Neuronal stem cell (in vitro differentiated cells): Measurements from ENCODE around the gene MCTP1.

Source experiments
- DNase-seq: peaks from one replicate; pipeline ENCODE4 v3.0.0-alpha.2; 2013; ENCODE audit warnings: low spot score
- H2AFZ ChIP-seq: one replicate; pipeline ENCODE4 v1.6.1; 2013; ENCODE audit warnings: mild to moderate bottlenecking, low read length, inconsistent platforms
- H2AK5ac ChIP-seq: 2 replicates; pipeline ENCODE4 v1.6.1; 2013; ENCODE audit warnings: low read depth, mild to moderate bottlenecking, inconsistent platforms, low read length, moderate library complexity, mixed read lengths
- H2BK120ac ChIP-seq: 2 replicates; pipeline ENCODE4 v1.6.1; 2013; ENCODE audit warnings: low read depth, mild to moderate bottlenecking, inconsistent platforms, low read length, moderate library complexity, mixed read lengths
- H2BK12ac ChIP-seq: one replicate; pipeline ENCODE4 v1.6.1; 2013; ENCODE audit warnings: low read length, inconsistent platforms
- H2BK15ac ChIP-seq: 2 replicates; pipeline ENCODE4 v1.6.1; 2013; ENCODE audit warnings: mild to moderate bottlenecking, low read length, inconsistent platforms, mixed read lengths
- H2BK5ac ChIP-seq: one replicate; pipeline ENCODE4 v1.6.1; 2013; ENCODE audit warnings: inconsistent platforms, mild to moderate bottlenecking, low read length, moderate library complexity
- H3K14ac ChIP-seq: one replicate; pipeline ENCODE4 v1.6.1; 2013; ENCODE audit warnings: low read length, inconsistent platforms
- H3K18ac ChIP-seq: 2 replicates; pipeline ENCODE4 v1.6.1; 2013; ENCODE audit warnings: low read length, inconsistent platforms
- H3K23ac ChIP-seq: 2 replicates; pipeline ENCODE4 v1.6.1; 2013; ENCODE audit warnings: low read depth, mild to moderate bottlenecking, mixed read lengths, low read length, inconsistent platforms; ENCODE audit not compliant: poor library complexity
- H3K27ac ChIP-seq: replicated peaks from 3 replicates; pipeline ENCODE4 v1.5.1; 2013; ENCODE audit warnings: low read length, inconsistent platforms
- H3K27me3 ChIP-seq, 3 experiments: 2 replicates each; pipeline ENCODE4 v1.6.1; 2013; ENCODE audit warnings: low read length in 3 of 3, mild to moderate bottlenecking in 2 of 3, inconsistent platforms in 1 of 3, low read depth in 1 of 3, mixed read lengths in 1 of 3, moderate library complexity in 1 of 3; ENCODE audit not compliant: control insufficient read depth in 3 of 3, insufficient read depth in 3 of 3
- H3K36me3 ChIP-seq, 2 donors: replicated peaks in 1 of 2; 2 replicates each; pipeline ENCODE4 v1.6.1; 2013; ENCODE audit warnings: low read length in 2 of 2; ENCODE audit not compliant: control insufficient read depth in 2 of 2, insufficient read depth in 2 of 2
- H3K4ac ChIP-seq: 2 replicates; pipeline ENCODE4 v1.6.1; 2013; ENCODE audit warnings: inconsistent platforms, mild to moderate bottlenecking, low read length, moderate library complexity
- H3K4me1 ChIP-seq, 2 donors: 1 replicate in 1 of 2; 2 replicates in 1 of 2; pipeline ENCODE4 v1.6.1; 2013; ENCODE audit warnings: low read length in 2 of 2, low read depth in 1 of 2; ENCODE audit not compliant: control insufficient read depth in 2 of 2, insufficient read depth in 1 of 2
- H3K4me2 ChIP-seq: one replicate; pipeline ENCODE4 v1.6.1; 2013; ENCODE audit warnings: mild to moderate bottlenecking, low read length, inconsistent platforms; ENCODE audit not compliant: insufficient read depth, poor library complexity, severe bottlenecking
- H3K4me3 ChIP-seq, 2 donors: 2 replicates each; pipeline ENCODE4 v1.5.1; 2013; ENCODE audit warnings: low read length in 2 of 2, mild to moderate bottlenecking in 2 of 2, inconsistent platforms in 1 of 2, moderate library complexity in 1 of 2
- H3K79me1 ChIP-seq: one replicate; pipeline ENCODE4 v1.6.1; 2013; ENCODE audit warnings: low read depth, mild to moderate bottlenecking, inconsistent platforms, low read length, moderate library complexity
- H3K9ac ChIP-seq: one replicate; pipeline ENCODE4 v1.6.1; 2013; ENCODE audit warnings: mild to moderate bottlenecking, low read depth, low read length, inconsistent platforms; ENCODE audit not compliant: poor library complexity
- H3K9me3 ChIP-seq, 2 donors: replicated peaks in 1 of 2; 2 replicates each; pipeline versions ENCODE3 to v1.6.1; 2013; ENCODE audit warnings: low read length in 2 of 2, mild to moderate bottlenecking in 2 of 2, inconsistent platforms in 1 of 2, low read depth in 1 of 2, mixed read lengths in 1 of 2, moderate library complexity in 1 of 2; ENCODE audit not compliant: control insufficient read depth in 2 of 2, insufficient read depth in 1 of 2
- H4K8ac ChIP-seq: one replicate; pipeline ENCODE4 v1.6.1; 2013; ENCODE audit warnings: low read depth, mild to moderate bottlenecking, inconsistent platforms, low read length, moderate library complexity
- H4K91ac ChIP-seq: one replicate; pipeline ENCODE4 v1.6.1; 2013; ENCODE audit warnings: low read length, low read depth, mild to moderate bottlenecking, inconsistent platforms; ENCODE audit not compliant: poor library complexity
- WGBS, 2 donors: extraction: QIAGEN DNeasy Blood & Tissue Kit; methylation state at CpG; one replicate each; pipeline ENCODE4 v1.1.7; 2013; ENCODE audit warnings: missing lambda C conversion rate in 2 of 2, mixed read lengths in 1 of 2; ENCODE audit not compliant: insufficient read length in 2 of 2, insufficient replicate concordance in 1 of 2; ENCODE audit errors: extremely low coverage in 2 of 2; 5-methylcytosine and 5-hydroxymethylcytosine counted together

MCTP1 gene

DNA sequence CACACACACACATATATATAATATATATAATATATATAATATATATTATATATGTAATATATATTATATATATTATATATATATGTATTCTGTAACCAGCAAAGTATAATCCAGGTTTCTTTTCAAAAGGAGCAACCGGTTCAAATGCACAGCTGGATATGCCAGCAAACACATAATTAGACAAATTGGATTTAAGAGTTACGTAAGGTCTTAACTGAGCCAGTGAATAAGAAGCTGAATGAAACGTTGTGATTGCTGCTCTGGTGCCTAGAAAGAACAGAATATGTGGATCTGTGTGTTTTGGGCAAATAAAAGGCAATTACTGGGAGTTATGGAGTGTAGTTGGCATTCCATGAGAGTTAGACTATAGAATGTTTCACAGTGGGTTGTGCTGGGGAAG lies 488.3 kb downstream of the MCTP1 start:
- Histone ChIP-seq H3K4me2 (no peak overlapping the region), H3K4ac (no peak overlapping the region), H3K18ac (no peak overlapping the region), H4K91ac (no peak overlapping the region), H2AK5ac (no peak overlapping the region), H2BK12ac (no peak overlapping the region), H3K27me3 (no peaks in the 10 kb centered on the region), H3K4me1 (peaks cover 0 to 2% of the 10 kb centered on the region in 2 donors), H3K4me3 (no peak overlapping the region), H2AFZ (no peak overlapping the region), H3K14ac (no peak overlapping the region), H3K9ac (no peak overlapping the region), H4K8ac (no peak overlapping the region), H3K79me1 (no peaks in the 10 kb centered on the region), H3K23ac (no peak overlapping the region), H3K9me3 (no peaks in the 10 kb centered on the region), H2BK120ac (no peak overlapping the region), H3K36me3 (no peaks in the 10 kb centered on the region), H2BK15ac (no peak overlapping the region), H3K27ac (no peak overlapping the region), H2BK5ac (no peak overlapping the region)
- DNase-seq, result peak; percentile 4
- WGBS, 2 donors, result no CpG with 5 or more reads among the region's 3 CpGs

DNA sequence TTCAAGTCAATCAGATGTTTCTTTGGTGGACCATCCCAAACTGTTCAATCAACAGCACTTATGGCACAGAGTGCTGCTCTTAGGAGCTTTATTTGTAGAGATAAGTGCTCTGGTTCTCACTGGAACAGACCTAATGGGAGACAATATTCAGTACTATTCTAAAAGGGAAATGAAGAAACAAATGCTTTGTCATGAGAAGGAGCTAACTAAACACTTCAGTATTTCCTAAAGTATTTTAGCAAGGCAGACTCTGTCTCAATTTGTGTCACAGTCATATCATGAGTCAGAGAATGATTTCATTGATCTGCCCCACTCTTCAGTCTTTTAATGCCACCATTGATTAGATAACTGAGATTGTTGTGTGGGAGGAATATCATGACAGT lies 491.1 kb downstream of the MCTP1 start:
- H4K91ac ChIP-seq, result no peak overlapping the region
- H3K9ac ChIP-seq, result no peak overlapping the region
- H2BK12ac ChIP-seq, result no peak overlapping the region
- H2AK5ac ChIP-seq, result no peak overlapping the region
- H2BK5ac ChIP-seq, result no peak overlapping the region
- H3K9me3 ChIP-seq, result no peaks in the 10 kb centered on the region
- no peak overlapping the region for H2BK120ac ChIP-seq
- H3K36me3 ChIP-seq, result no peaks in the 10 kb centered on the region
- no peak overlapping the region for H2AFZ ChIP-seq
- DNase-seq, result no peak
- H3K27me3 ChIP-seq, result no peaks in the 10 kb centered on the region
- H3K4me3 ChIP-seq, result no peak overlapping the region
- no peak overlapping the region for H3K4ac ChIP-seq
- no peak overlapping the region for H3K18ac ChIP-seq
- H3K4me1 ChIP-seq, result peaks cover 0 to 2% of the 10 kb centered on the region in 2 donors
- H3K4me2 ChIP-seq, result no peak overlapping the region
- no peak overlapping the region for H2BK15ac ChIP-seq
- no peaks in the 10 kb centered on the region for H3K79me1 ChIP-seq
- H4K8ac ChIP-seq, result no peak overlapping the region
- no peak overlapping the region for H3K27ac ChIP-seq
- no peak overlapping the region for H3K23ac ChIP-seq
- H3K14ac ChIP-seq, result no peak overlapping the region

DNA sequence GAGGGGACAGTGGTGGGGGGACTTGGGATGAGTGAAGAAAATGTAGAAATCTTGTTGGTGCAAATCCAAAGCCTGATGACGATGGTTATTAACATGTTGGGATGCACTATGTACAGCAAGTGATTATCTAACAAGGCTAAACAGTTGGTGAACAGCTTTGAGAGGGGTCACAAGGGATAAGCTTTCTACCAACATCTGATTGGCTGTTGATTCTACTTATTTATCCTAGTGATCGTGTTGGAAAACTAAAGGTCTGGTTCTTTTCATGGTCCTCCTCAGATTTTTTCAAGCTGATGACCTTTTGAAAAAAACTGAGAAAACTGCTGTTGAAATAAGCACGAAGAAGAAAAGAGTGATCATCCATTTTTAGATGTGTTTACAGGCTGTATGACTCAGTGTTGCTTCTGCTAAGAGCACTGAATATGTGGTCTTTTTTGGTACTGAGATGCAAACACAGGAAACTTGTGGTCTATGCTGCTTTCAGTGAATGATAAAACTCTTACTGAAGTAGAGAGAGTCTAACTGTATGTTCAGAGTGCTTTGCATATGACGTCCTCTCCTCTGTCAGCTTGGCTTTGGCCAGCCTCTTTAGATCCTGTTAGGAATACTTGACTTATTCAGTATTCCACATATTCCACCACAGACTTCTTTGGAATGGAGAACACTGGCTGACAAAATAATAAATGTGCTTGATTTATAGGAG lies 491.6 kb downstream of the MCTP1 start:
- Histone ChIP-seq H2BK12ac (no peak overlapping the region), H3K27ac (no peak overlapping the region)

DNA sequence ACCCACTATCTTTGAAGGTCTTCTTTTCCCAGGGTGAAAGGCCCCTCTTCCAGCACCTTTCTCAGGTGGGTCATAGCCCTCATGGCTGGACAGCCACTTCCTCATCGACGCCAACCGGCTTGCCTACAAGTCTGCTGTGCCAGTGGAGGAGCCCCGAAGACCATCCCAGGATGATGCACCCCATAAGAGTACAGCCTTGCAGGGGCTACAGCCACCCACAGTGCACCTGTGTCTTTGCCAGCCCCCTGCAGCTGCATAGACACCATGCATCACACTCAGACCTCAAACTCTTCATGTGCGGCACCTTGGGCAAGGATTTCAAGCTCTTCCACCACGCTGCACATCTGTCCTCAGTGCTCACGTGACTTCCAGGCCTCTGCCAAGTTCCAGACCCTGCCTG lies 493.1 kb downstream of the MCTP1 start:
- Histone ChIP-seq H3K36me3 (no peaks in the 10 kb centered on the region), H3K27ac (no peak overlapping the region), H2BK120ac (no peak overlapping the region), H3K4me1 (peaks cover 0 to 2% of the 10 kb centered on the region in 2 donors), H3K9ac (no peak overlapping the region), H3K4me3 (no peak overlapping the region), H3K23ac (no peak overlapping the region), H3K4ac (no peak overlapping the region), H3K79me1 (no peaks in the 10 kb centered on the region), H2BK5ac (no peak overlapping the region), H2AK5ac (no peak overlapping the region), H2AFZ (no peak overlapping the region), H2BK12ac (no peak overlapping the region), H2BK15ac (no peak overlapping the region), H4K91ac (no peak overlapping the region), H3K27me3 (no peaks in the 10 kb centered on the region), H3K18ac (no peak overlapping the region), H3K4me2 (no peak overlapping the region), H3K14ac (no peak overlapping the region), H3K9me3 (no peaks in the 10 kb centered on the region), H4K8ac (no peak overlapping the region)
- no peak for DNase-seq
- no CpG with 5 or more reads among the region's 7 CpGs for WGBS, 2 donors

More for the DNA sequence above, 491.6 kb downstream of the MCTP1 start:
- Histone ChIP-seq H3K4me2 (no peak overlapping the region), H3K9ac (no peak overlapping the region), H3K36me3 (no peaks in the 10 kb centered on the region), H3K14ac (no peak overlapping the region), H3K27me3 (no peaks in the 10 kb centered on the region), H4K8ac (no peak overlapping the region), H3K4me1 (peaks cover 0 to 2% of the 10 kb centered on the region in 2 donors), H2AK5ac (no peak overlapping the region), H3K9me3 (no peaks in the 10 kb centered on the region), H3K4me3 (no peak overlapping the region), H2BK15ac (no peak overlapping the region), H4K91ac (no peak overlapping the region), H2BK120ac (no peak overlapping the region), H2AFZ (no peak overlapping the region), H3K23ac (no peak overlapping the region), H3K79me1 (no peaks in the 10 kb centered on the region), H3K18ac (no peak overlapping the region), H2BK5ac (no peak overlapping the region), H3K4ac (no peak overlapping the region)
- no CpG with 5 or more reads among the region's 4 CpGs for WGBS, 2 donors
- DNase-seq, result no peak
